ENCODE data around the gene IGFBP3.

The IGFBP3 gene

GRCh38 chr7:45869426-45869825 is 51.6 kb downstream of the IGFBP3 start:
- peak in 1 of 2 donors; percentile 38 for DNase-seq (ENCODE audit: low read depth in 2 of 2)
- TF ChIP-seq CTCF (IDR thresholded peaks at IDR 0.05; ENCODE audit: low read depth, low read length), result no peak
- H3K4me3 ChIP-seq (replicated peaks in 1 of 2; ENCODE audit: low read depth in 2 of 2, low read length in 2 of 2), result no peak overlapping the region

DNA sequence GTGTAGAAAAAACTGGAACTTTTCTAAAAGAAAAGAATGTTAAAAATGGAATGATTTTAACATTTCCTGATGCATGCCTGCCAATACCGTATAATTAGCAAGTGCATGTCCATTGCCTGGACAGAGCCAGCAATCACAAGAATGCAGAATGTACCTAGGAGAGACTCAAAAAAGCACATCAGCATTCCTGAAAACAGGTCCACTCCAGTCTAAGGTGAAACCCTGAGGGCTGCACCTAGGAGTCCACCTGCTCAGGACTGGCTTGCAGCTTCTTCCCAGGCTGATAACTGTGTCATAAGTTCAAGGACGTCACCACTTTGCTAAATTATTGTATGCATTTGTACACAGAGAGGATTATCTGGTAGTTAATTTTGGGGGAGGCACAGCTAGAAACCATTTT is 53.6 kb downstream of the IGFBP3 start:
- no peak for TF ChIP-seq CTCF (IDR thresholded peaks at IDR 0.05; ENCODE audit: low read depth, low read length)
- H3K4me3 ChIP-seq (replicated peaks in 1 of 2; ENCODE audit: low read depth in 2 of 2, low read length in 2 of 2), result no peak overlapping the region
- DNase-seq (ENCODE audit: low read depth in 2 of 2), result no peak

- no peak for TF ChIP-seq CTCF (IDR thresholded peaks at IDR 0.05; ENCODE audit: low read depth, low read length)
- DNase-seq (ENCODE audit: low read depth in 2 of 2), result no peak
- no peak overlapping the region for H3K4me3 ChIP-seq (replicated peaks in 1 of 2; ENCODE audit: low read depth in 2 of 2, low read length in 2 of 2)
Measured at GRCh38 chr7:45865594-45866410, 55.3 kb downstream of the IGFBP3 start.

- H3K4me3 ChIP-seq (replicated peaks in 1 of 2; ENCODE audit: low read depth in 2 of 2, low read length in 2 of 2), result no peak overlapping the region
- DNase-seq (ENCODE audit: low read depth in 2 of 2), result no peak
- peak; percentile 43 for TF ChIP-seq CTCF (IDR thresholded peaks at IDR 0.05; ENCODE audit: low read depth, low read length)
Measured at GRCh38 chr7:45863715-45864114, 57.4 kb downstream of the IGFBP3 start.
